ENCODE results near the gene GPBAR1. TPM values are rescaled to one million over a fixed set of nuclear protein-coding genes. Genes with fewer than 3 reads are reported as not detected.

GPBAR1 gene
- total RNA-seq, 1 donor = 0.36 TPM

GRCh38 chr2:218291318-218292047 lies 30.7 kb downstream of the GPBAR1 start:
- Histone ChIP-seq H3K27ac (ENCODE audit: low read depth, low read length) (peak overlapping the region; percentile 64), H3K27me3 (ENCODE audit: insufficient read depth, low read length) (no peaks in the 10 kb centered on the region), H4K20me1 (ENCODE audit: insufficient read depth, low read length) (peaks cover 18% of the 10 kb centered on the region), H3K4me2 (ENCODE audit: insufficient read depth, low read length) (peak overlapping the region; percentile 94), H3K9me3 (ENCODE audit: low read depth, low read length) (no peaks in the 10 kb centered on the region), H3K4me3 (ENCODE audit: insufficient read depth, low read length) (peak overlapping the region; percentile 87), H3K4me1 (ENCODE audit: insufficient read depth, low read length) (peaks cover 42% of the 10 kb centered on the region), H2AFZ (ENCODE audit: low read length) (peak overlapping the region; percentile 70), H3K79me2 (ENCODE audit: insufficient read depth, low read length) (peaks cover 53% of the 10 kb centered on the region), H3K36me3 (ENCODE audit: insufficient read depth, low read length) (no peaks in the 10 kb centered on the region)
- peak; percentile 95 for DNase-seq (ENCODE audit: insufficient read length, low spot score, missing footprints)
- TF ChIP-seq CTCF (IDR thresholded peaks at IDR 0.05; ENCODE audit: extremely low read depth, low read depth, low read length) = no peak

GRCh38 chr2:218292048-218293014 lies 31.5 kb downstream of the GPBAR1 start, which contains the start of gene TMBIM1:
TSS of gene TMBIM1 (minus strand) at chr2:218292503. CDS start at chr2:218282141, 10,362 bp downstream.
- peaks cover 34% of the 10 kb centered on the region for H3K4me1 ChIP-seq (ENCODE audit: insufficient read depth, low read length)

DNA sequence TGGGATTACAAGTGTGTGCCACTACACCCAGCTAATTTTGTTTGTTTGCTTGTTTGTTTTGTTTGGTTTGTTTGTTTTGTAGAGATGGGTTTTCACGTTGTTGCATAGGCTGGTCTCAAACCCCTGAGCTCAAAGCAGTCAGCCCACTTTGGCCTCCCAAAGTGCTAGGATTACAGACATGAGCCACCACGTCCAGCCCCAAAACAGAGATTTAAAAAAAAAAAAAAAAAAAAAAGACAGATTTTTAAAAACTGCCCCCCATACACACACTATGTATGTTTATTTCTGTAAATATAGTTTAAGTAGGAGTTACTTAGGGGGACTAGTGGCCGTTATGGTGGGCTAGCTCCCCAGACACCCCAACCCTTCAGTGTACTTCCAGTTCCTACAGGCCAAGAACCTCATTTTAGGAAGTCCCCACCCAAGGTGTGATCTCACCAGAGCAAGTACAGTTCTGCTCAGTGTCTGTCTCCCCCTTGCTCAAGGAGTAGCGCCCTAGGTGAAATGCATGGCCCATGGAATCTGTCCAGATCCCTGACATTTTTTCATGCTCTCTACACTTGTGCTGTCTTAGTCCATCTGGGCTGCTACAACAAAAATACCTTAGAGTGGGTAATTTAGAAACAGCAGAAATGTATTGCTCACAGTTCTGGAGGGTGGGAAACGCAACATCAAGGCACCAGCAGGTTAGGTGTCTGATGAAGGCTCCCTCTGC lies 33.1 kb downstream of the GPBAR1 start:
- H3K4me3 ChIP-seq (ENCODE audit: insufficient read depth, low read length) = no peak overlapping the region
- no peaks in the 10 kb centered on the region for H3K27me3 ChIP-seq (ENCODE audit: insufficient read depth, low read length)
- H3K27ac ChIP-seq (ENCODE audit: low read depth, low read length) = no peak overlapping the region
- no peak for TF ChIP-seq CTCF (IDR thresholded peaks at IDR 0.05; ENCODE audit: extremely low read depth, low read depth, low read length)
- peaks cover 18% of the 10 kb centered on the region for H4K20me1 ChIP-seq (ENCODE audit: insufficient read depth, low read length)
- H3K9me3 ChIP-seq (ENCODE audit: low read depth, low read length) = no peaks in the 10 kb centered on the region
- peak; percentile 71 for DNase-seq (ENCODE audit: insufficient read length, low spot score, missing footprints)
- peaks cover 37% of the 10 kb centered on the region for H3K79me2 ChIP-seq (ENCODE audit: insufficient read depth, low read length)
- peaks cover 34% of the 10 kb centered on the region for H3K4me1 ChIP-seq (ENCODE audit: insufficient read depth, low read length)
- no peak overlapping the region for H2AFZ ChIP-seq (ENCODE audit: low read length)
- H3K36me3 ChIP-seq (ENCODE audit: insufficient read depth, low read length) = no peaks in the 10 kb centered on the region
- H3K4me2 ChIP-seq (ENCODE audit: insufficient read depth, low read length) = no peak overlapping the region

More at GRCh38 chr2:218292048-218293014, 31.5 kb downstream of the GPBAR1 start, which contains the start of gene TMBIM1:
- Histone ChIP-seq H3K4me3 (ENCODE audit: insufficient read depth, low read length) (peak within 1 kb of the TSS; percentile 87), H3K9me3 (ENCODE audit: low read depth, low read length) (no peaks in the 10 kb centered on the region), H3K79me2 (ENCODE audit: insufficient read depth, low read length) (peaks cover 52% of the 10 kb centered on the region), H3K27me3 (ENCODE audit: insufficient read depth, low read length) (no peaks in the 10 kb centered on the region), H3K27ac (ENCODE audit: low read depth, low read length) (peak within 1 kb of the TSS; percentile 64), H3K4me2 (ENCODE audit: insufficient read depth, low read length) (peak within 1 kb of the TSS; percentile 94), H3K36me3 (ENCODE audit: insufficient read depth, low read length) (no peaks in the 10 kb centered on the region), H2AFZ (ENCODE audit: low read length) (peak within 1 kb of the TSS; percentile 73), H4K20me1 (ENCODE audit: insufficient read depth, low read length) (peaks cover 18% of the 10 kb centered on the region)
- TF ChIP-seq CTCF (IDR thresholded peaks at IDR 0.05; ENCODE audit: extremely low read depth, low read depth, low read length) = peak; percentile 62
- peak; percentile 98 for DNase-seq (ENCODE audit: insufficient read length, low spot score, missing footprints)
